ENCODE results near the gene FAM184B. TPM values are rescaled to one million over a fixed set of nuclear protein-coding genes. Genes with fewer than 3 reads are reported as not detected.

The FAM184B gene
- polyA plus RNA-seq, 1 donor from 2014 or later: 0.10 TPM

DNA sequence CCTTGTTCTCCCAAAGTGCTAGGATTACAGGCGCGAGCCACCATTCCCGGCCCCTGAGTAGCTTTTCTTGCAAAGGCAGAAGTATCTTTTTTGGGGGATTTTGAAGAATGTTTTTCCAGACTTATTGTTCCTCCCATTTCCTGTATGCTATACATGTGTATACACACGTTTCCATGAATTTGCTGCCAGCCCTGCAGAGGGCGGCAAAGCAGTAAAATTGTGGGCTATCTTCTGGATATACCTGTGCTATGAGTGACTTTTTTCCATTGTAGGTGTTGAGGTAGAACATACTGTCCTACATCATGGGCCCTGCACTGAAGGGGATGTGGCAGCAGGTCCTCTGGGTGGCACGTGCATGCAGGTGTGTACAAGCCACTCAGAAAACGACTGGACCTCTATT, 183.9 kb downstream of the FAM184B start:
- H3K36me3 ChIP-seq (ENCODE audit: insufficient read depth, low read length): no peaks in the 10 kb centered on the region
- H3K79me2 ChIP-seq (replicated peaks; ENCODE audit: insufficient read depth, low read length): no peaks in the 10 kb centered on the region
- TF ChIP-seq RAD21 (conservative IDR thresholded peaks at IDR 0.05) (peak; percentile 80), POLR2AphosphoS5 (IDR thresholded peaks at IDR 0.05) (no peak), EZH2 (IDR thresholded peaks at IDR 0.05; ENCODE audit: borderline replicate concordance, insufficient read depth, low read length, poor library complexity, severe bottlenecking) (no peak), SMC3 (conservative IDR thresholded peaks at IDR 0.05; ENCODE audit: poor library complexity) (peak; percentile 84)
- TF ChIP-seq, protein P1, sequence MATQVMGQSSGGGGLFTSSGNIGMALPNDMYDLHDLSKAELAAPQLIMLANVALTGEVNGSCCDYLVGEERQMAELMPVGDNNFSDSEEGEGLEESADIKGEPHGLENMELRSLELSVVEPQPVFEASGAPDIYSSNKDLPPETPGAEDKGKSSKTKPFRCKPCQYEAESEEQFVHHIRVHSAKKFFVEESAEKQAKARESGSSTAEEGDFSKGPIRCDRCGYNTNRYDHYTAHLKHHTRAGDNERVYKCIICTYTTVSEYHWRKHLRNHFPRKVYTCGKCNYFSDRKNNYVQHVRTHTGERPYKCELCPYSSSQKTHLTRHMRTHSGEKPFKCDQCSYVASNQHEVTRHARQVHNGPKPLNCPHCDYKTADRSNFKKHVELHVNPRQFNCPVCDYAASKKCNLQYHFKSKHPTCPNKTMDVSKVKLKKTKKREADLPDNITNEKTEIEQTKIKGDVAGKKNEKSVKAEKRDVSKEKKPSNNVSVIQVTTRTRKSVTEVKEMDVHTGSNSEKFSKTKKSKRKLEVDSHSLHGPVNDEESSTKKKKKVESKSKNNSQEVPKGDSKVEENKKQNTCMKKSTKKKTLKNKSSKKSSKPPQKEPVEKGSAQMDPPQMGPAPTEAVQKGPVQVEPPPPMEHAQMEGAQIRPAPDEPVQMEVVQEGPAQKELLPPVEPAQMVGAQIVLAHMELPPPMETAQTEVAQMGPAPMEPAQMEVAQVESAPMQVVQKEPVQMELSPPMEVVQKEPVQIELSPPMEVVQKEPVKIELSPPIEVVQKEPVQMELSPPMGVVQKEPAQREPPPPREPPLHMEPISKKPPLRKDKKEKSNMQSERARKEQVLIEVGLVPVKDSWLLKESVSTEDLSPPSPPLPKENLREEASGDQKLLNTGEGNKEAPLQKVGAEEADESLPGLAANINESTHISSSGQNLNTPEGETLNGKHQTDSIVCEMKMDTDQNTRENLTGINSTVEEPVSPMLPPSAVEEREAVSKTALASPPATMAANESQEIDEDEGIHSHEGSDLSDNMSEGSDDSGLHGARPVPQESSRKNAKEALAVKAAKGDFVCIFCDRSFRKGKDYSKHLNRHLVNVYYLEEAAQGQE (IDR thresholded peaks at IDR 0.05; ENCODE audit: borderline replicate concordance): no peak
- TF ChIP-seq, protein P2, sequence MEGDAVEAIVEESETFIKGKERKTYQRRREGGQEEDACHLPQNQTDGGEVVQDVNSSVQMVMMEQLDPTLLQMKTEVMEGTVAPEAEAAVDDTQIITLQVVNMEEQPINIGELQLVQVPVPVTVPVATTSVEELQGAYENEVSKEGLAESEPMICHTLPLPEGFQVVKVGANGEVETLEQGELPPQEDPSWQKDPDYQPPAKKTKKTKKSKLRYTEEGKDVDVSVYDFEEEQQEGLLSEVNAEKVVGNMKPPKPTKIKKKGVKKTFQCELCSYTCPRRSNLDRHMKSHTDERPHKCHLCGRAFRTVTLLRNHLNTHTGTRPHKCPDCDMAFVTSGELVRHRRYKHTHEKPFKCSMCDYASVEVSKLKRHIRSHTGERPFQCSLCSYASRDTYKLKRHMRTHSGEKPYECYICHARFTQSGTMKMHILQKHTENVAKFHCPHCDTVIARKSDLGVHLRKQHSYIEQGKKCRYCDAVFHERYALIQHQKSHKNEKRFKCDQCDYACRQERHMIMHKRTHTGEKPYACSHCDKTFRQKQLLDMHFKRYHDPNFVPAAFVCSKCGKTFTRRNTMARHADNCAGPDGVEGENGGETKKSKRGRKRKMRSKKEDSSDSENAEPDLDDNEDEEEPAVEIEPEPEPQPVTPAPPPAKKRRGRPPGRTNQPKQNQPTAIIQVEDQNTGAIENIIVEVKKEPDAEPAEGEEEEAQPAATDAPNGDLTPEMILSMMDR (IDR thresholded peaks at IDR 0.05; ENCODE audit: poor library complexity, severe bottlenecking): peak; percentile 79
- no peaks in the 10 kb centered on the region for H3F3A ChIP-seq (ENCODE audit: insufficient read depth, low read length, poor library complexity, severe bottlenecking)
- H3K27ac ChIP-seq (ENCODE audit: low read length): no peak overlapping the region
- no peak overlapping the region for H3K9ac ChIP-seq (ENCODE audit: low read length)
- no peak overlapping the region for H3K4me3 ChIP-seq (ENCODE audit: low read length)
- H3K27me3 ChIP-seq (ENCODE audit: insufficient read depth, low read depth, low read length): no peaks in the 10 kb centered on the region
- no peak overlapping the region for H3K4me2 ChIP-seq (ENCODE audit: low read length)
- H2AFZ ChIP-seq (ENCODE audit: low read depth, low read length): no peak overlapping the region
- no peaks in the 10 kb centered on the region for H3K9me3 ChIP-seq (ENCODE audit: low read length)
- no peaks in the 10 kb centered on the region for H3K9me2 ChIP-seq (ENCODE audit: insufficient read depth, low read length)
- H4K20me1 ChIP-seq (ENCODE audit: insufficient read depth): no peaks in the 10 kb centered on the region

DNA sequence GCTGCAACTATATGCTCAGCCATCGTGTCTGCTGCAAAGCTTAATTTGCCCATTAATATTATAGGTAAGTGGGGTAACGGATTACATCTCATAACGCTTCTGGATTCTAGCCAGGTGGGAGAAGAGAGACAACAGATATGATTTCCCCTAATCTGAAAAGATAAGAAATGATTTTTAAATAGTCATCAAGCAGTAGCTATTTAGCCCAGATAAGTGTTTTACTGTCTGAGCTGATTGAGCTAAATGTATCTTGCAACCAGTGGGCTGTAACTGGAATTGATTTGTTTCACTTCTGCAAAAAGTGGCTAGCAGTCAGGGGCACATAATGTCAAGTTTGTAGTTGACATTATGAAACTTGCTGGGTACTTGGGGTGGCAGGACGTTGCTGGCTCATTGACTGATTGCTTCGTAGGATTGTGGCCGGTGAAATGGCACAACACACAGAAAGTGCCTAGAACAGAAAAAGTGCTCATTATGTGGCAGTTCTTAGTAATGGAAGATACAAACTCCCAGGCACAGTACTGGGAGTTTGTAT, 185.9 kb downstream of the FAM184B start:
- no peaks in the 10 kb centered on the region for H4K20me1 ChIP-seq (ENCODE audit: insufficient read depth)
- no peaks in the 10 kb centered on the region for H3K9me2 ChIP-seq (ENCODE audit: insufficient read depth, low read length)
- H3K27me3 ChIP-seq (ENCODE audit: insufficient read depth, low read depth, low read length): no peaks in the 10 kb centered on the region
- no peak overlapping the region for H3K9ac ChIP-seq (ENCODE audit: low read length)
- no peaks in the 10 kb centered on the region for H3F3A ChIP-seq (ENCODE audit: insufficient read depth, low read length, poor library complexity, severe bottlenecking)
- no peaks in the 10 kb centered on the region for H3K79me2 ChIP-seq (replicated peaks; ENCODE audit: insufficient read depth, low read length)
- H3K9me3 ChIP-seq (ENCODE audit: low read length): no peaks in the 10 kb centered on the region
- TF ChIP-seq, protein P2 (IDR thresholded peaks at IDR 0.05; ENCODE audit: poor library complexity, severe bottlenecking): no peak
- no peak for TF ChIP-seq EZH2 (IDR thresholded peaks at IDR 0.05; ENCODE audit: borderline replicate concordance, insufficient read depth, low read length, poor library complexity, severe bottlenecking)
- no peak for TF ChIP-seq RAD21 (conservative IDR thresholded peaks at IDR 0.05)
- TF ChIP-seq TAF1 (IDR thresholded peaks at IDR 0.05; ENCODE audit: low read depth): no peak
- TF ChIP-seq EP300 (conservative IDR thresholded peaks at IDR 0.05; ENCODE audit: poor library complexity, severe bottlenecking): no peak
- TF ChIP-seq POLR2AphosphoS5 (IDR thresholded peaks at IDR 0.05): no peak
- TF ChIP-seq MXI1 (conservative IDR thresholded peaks at IDR 0.05; ENCODE audit: poor library complexity, severe bottlenecking): no peak
- TF ChIP-seq, protein P1 (IDR thresholded peaks at IDR 0.05; ENCODE audit: borderline replicate concordance): no peak
- TF ChIP-seq SMC3 (conservative IDR thresholded peaks at IDR 0.05; ENCODE audit: poor library complexity): no peak
- no peak overlapping the region for H3K4me2 ChIP-seq (ENCODE audit: low read length)
- no peak overlapping the region for H2AFZ ChIP-seq (ENCODE audit: low read depth, low read length)
- no peak overlapping the region for H3K4me3 ChIP-seq (ENCODE audit: low read length)
- H3K27ac ChIP-seq (ENCODE audit: low read length): no peak overlapping the region
- H3K36me3 ChIP-seq (ENCODE audit: insufficient read depth, low read length): no peaks in the 10 kb centered on the region

Measured in neural cell (in vitro differentiated cells).